Endodermal cell (in vitro differentiated cells): ENCODE measurements around the gene SAMD15. TPM values are rescaled to one million over a fixed set of nuclear protein-coding genes. Genes with fewer than 3 reads are reported as not detected.

Experiments used
- DNase-seq: peaks from one replicate; pipeline ENCODE4 v3.0.0-alpha.2; 2017
- H3K27ac ChIP-seq: 2 replicates; pipeline ENCODE4 v1.5.1; 2013; ENCODE audit warnings: mild to moderate bottlenecking, low read depth, low read length, moderate library complexity
- H3K27me3 ChIP-seq: 2 replicates; pipeline ENCODE4 v1.6.1; 2013; ENCODE audit warnings: mild to moderate bottlenecking, low read length, moderate library complexity; ENCODE audit not compliant: insufficient read depth, control insufficient read depth, poor library complexity, severe bottlenecking
- H3K36me3 ChIP-seq: 2 replicates; pipeline ENCODE4 v1.7.0; 2013; ENCODE audit warnings: mild to moderate bottlenecking, low read length, moderate library complexity; ENCODE audit not compliant: control insufficient read depth, insufficient read depth
- H3K4me1 ChIP-seq: one replicate; pipeline ENCODE4 v1.7.0; 2013; ENCODE audit warnings: low read length; ENCODE audit not compliant: control insufficient read depth, insufficient read depth
- H3K4me3 ChIP-seq: 2 replicates; pipeline ENCODE4 v1.5.1; 2013; ENCODE audit warnings: mild to moderate bottlenecking, low read length, moderate library complexity
- H3K9ac ChIP-seq: 2 replicates; pipeline ENCODE4 v1.6.1; 2013; ENCODE audit warnings: mild to moderate bottlenecking, low read length, moderate library complexity; ENCODE audit not compliant: poor library complexity, severe bottlenecking; ENCODE audit errors: extremely low read depth
- H3K9me3 ChIP-seq: 2 replicates; pipeline ENCODE4 v1.6.1; 2013; ENCODE audit warnings: mild to moderate bottlenecking, low read length, moderate library complexity; ENCODE audit not compliant: control insufficient read depth
- H3K27ac Mint-ChIP-seq: 2 replicates; pipeline ENCODE4 v1.8.0; 2020; ENCODE audit warnings: mixed read lengths
- H3K27me3 Mint-ChIP-seq: 2 replicates; pipeline ENCODE4 v1.8.0; 2021; ENCODE audit warnings: mild to moderate bottlenecking, mixed read lengths; ENCODE audit not compliant: insufficient read depth
- H3K36me3 Mint-ChIP-seq: 2 replicates; pipeline ENCODE4 v1.8.0; 2020; ENCODE audit warnings: low read depth, mixed read lengths
- H3K4me1 Mint-ChIP-seq: 2 replicates; pipeline ENCODE4 v1.8.0; 2020; ENCODE audit warnings: mixed read lengths
- H3K4me3 Mint-ChIP-seq: 2 replicates; pipeline ENCODE4 v1.8.0; 2020; ENCODE audit warnings: mild to moderate bottlenecking, moderate library complexity, mixed read lengths
- H3K9me3 Mint-ChIP-seq: 2 replicates; pipeline ENCODE4 v1.8.0; 2020; ENCODE audit warnings: mild to moderate bottlenecking, mixed read lengths
- CTCF ChIP-seq: fragments of 200-600 bp; sonication (generic); conservative IDR thresholded peaks from 2 replicates; pipeline ENCODE4 v1.5.0; 2021; ENCODE audit warnings: antibody characterized with exemption, mild to moderate bottlenecking
- WGBS, 2 experiments: methylation state at CpG; one replicate each; pipeline versions ENCODE4 v1.1.5 to v1.1.7; 2013; ENCODE audit warnings: missing lambda C conversion rate in 2 of 2, mixed read lengths in 1 of 2; ENCODE audit not compliant: insufficient coverage in 1 of 2, insufficient read length in 1 of 2; 5-methylcytosine and 5-hydroxymethylcytosine counted together
- total RNA-seq, 2 donors: library from RNA; stranded (reverse); fragmentation: NEBNext Ultra II Directional in 1 of 2; extraction: Animal tissue kit (Norgen Biotek cat#: 25700) in 1 of 2; gene quantifications; 2 replicates in 1 of 2; 3 replicates in 1 of 2; pipeline ENCODE4 v1.2.1, GENCODE V29; 2021

SAMD15 gene
- total RNA-seq, 2 donors from 2014 or later, result 4.3 to 5.5 TPM

GRCh38 chr14:77340389-77340788 is 36.8 kb upstream of the SAMD15 start:
- H3K9ac ChIP-seq, result no peak overlapping the region
- H3K27me3 ChIP-seq, result no peaks in the 10 kb centered on the region
- no peak overlapping the region for H3K27ac Mint-ChIP-seq

GRCh38 chr14:77342726-77343397 is 34.3 kb upstream of the SAMD15 start:
- H3K27ac ChIP-seq, result no peak overlapping the region
- peaks cover 69% of the 10 kb centered on the region for H3K4me1 Mint-ChIP-seq
- no peak overlapping the region for H3K9ac ChIP-seq
- peak; percentile 64 for DNase-seq
- H3K36me3 ChIP-seq, result peaks cover 39% of the 10 kb centered on the region
- peak overlapping the region; percentile 19 for H3K4me3 ChIP-seq
- H3K9me3 ChIP-seq, result no peaks in the 10 kb centered on the region
- no peak for TF ChIP-seq CTCF
- no peak overlapping the region for H3K4me3 Mint-ChIP-seq
- no peaks in the 10 kb centered on the region for H3K27me3 ChIP-seq
- 81 to 99% methylated on average over 9 to 10 of the region's 10 CpGs for WGBS, 2 experiments
- no peaks in the 10 kb centered on the region for H3K9me3 Mint-ChIP-seq
- peaks cover 48% of the 10 kb centered on the region for H3K4me1 ChIP-seq
- peak overlapping the region; percentile 72 for H3K27ac Mint-ChIP-seq
- no peaks in the 10 kb centered on the region for H3K27me3 Mint-ChIP-seq
- H3K36me3 Mint-ChIP-seq, result peaks cover 30% of the 10 kb centered on the region

More at GRCh38 chr14:77340389-77340788, 36.8 kb upstream of the SAMD15 start:
- DNase-seq, result peak; percentile 64
- peak overlapping the region; percentile 44 for H3K4me3 ChIP-seq
- no peaks in the 10 kb centered on the region for H3K9me3 ChIP-seq
- H3K36me3 Mint-ChIP-seq, result peaks cover 23% of the 10 kb centered on the region
- no peaks in the 10 kb centered on the region for H3K9me3 Mint-ChIP-seq
- H3K4me1 ChIP-seq, result peaks cover 54% of the 10 kb centered on the region
- peaks cover 40% of the 10 kb centered on the region for H3K36me3 ChIP-seq
- H3K27me3 Mint-ChIP-seq, result no peaks in the 10 kb centered on the region
- H3K4me1 Mint-ChIP-seq, result peaks cover 91% of the 10 kb centered on the region
- WGBS, 2 experiments, result 83 to 100% methylated on average over 2 to 4 of the region's 4 CpGs
- H3K4me3 Mint-ChIP-seq, result peak overlapping the region; percentile 4
- no peak overlapping the region for H3K27ac ChIP-seq
- no peak for TF ChIP-seq CTCF

GRCh38 chr14:77343662-77344061 is 33.5 kb upstream of the SAMD15 start:
- H3K4me3 ChIP-seq, result no peak overlapping the region
- Mint-ChIP-seq H3K4me1 (peaks cover 61% of the 10 kb centered on the region), H3K36me3 (peaks cover 32% of the 10 kb centered on the region), H3K27me3 (no peaks in the 10 kb centered on the region), H3K9me3 (no peaks in the 10 kb centered on the region), H3K27ac (no peak overlapping the region), H3K4me3 (no peak overlapping the region)
- 92 to 100% methylated on average over 2 of the region's 2 CpGs for WGBS, 2 experiments
- no peak for TF ChIP-seq CTCF
- H3K9ac ChIP-seq, result no peak overlapping the region
- no peaks in the 10 kb centered on the region for H3K9me3 ChIP-seq
- peaks cover 34% of the 10 kb centered on the region for H3K36me3 ChIP-seq
- peaks cover 43% of the 10 kb centered on the region for H3K4me1 ChIP-seq
- H3K27me3 ChIP-seq, result no peaks in the 10 kb centered on the region
- no peak for DNase-seq
- H3K27ac ChIP-seq, result no peak overlapping the region
